ENCODE data around the gene WDFY4. TPM values are rescaled to one million over a fixed set of nuclear protein-coding genes. Genes with fewer than 3 reads are reported as not detected.
"Not testable (repeated sequence)": the region's sequence is repeated elsewhere in the genome, so short reads cannot be mapped to it uniquely, and the experiment has no call there.

Gene WDFY4
- total and polyA plus RNA-seq, 8 donors: 0.15 to 8.0 (median 2.7) TPM

GRCh38 chr10:48638158-48638557, 46.5 kb upstream of the WDFY4 start:
- no peak for TF ChIP-seq POLR2AphosphoS5 (IDR thresholded peaks at IDR 0.05)
- TF ChIP-seq POLR2A (IDR thresholded peaks at IDR 0.05): no peak
- TF ChIP-seq, protein P1, sequence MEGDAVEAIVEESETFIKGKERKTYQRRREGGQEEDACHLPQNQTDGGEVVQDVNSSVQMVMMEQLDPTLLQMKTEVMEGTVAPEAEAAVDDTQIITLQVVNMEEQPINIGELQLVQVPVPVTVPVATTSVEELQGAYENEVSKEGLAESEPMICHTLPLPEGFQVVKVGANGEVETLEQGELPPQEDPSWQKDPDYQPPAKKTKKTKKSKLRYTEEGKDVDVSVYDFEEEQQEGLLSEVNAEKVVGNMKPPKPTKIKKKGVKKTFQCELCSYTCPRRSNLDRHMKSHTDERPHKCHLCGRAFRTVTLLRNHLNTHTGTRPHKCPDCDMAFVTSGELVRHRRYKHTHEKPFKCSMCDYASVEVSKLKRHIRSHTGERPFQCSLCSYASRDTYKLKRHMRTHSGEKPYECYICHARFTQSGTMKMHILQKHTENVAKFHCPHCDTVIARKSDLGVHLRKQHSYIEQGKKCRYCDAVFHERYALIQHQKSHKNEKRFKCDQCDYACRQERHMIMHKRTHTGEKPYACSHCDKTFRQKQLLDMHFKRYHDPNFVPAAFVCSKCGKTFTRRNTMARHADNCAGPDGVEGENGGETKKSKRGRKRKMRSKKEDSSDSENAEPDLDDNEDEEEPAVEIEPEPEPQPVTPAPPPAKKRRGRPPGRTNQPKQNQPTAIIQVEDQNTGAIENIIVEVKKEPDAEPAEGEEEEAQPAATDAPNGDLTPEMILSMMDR (IDR thresholded peaks at IDR 0.05): no peak
- no peak for TF ChIP-seq EP300 (IDR thresholded peaks at IDR 0.05)
- no peak for DNase-seq
- H3K4me3 ChIP-seq: no peak overlapping the region
- intact Hi-C loops (cut with DNase I; ENCODE audit: low total_unique reads): no loop called here
- peaks cover 0 to 18% (median 6%) of the 10 kb centered on the region in 4 donors for H3K9me3 ChIP-seq
- peaks cover 0 to 19% (median 0%) of the 10 kb centered on the region in 3 donors for H3K27me3 ChIP-seq
- H3K4me1 ChIP-seq: peaks cover 0 to 17% (median 0%) of the 10 kb centered on the region in 4 donors
- no peak overlapping the region for H3K27ac ChIP-seq
- 82 to 87% (median 85%) methylated on average over 4 of the region's 4 CpGs for WGBS, 5 donors
- H3K36me3 ChIP-seq: no peaks in the 10 kb centered on the region

GRCh38 chr10:48638739-48639527, 45.7 kb upstream of the WDFY4 start:
- H3K27ac ChIP-seq: no peak overlapping the region
- no peak for DNase-seq
- TF ChIP-seq EP300 (IDR thresholded peaks at IDR 0.05) (no peak), POLR2AphosphoS5 (IDR thresholded peaks at IDR 0.05) (no peak), POLR2A (IDR thresholded peaks at IDR 0.05) (no peak)
- TF ChIP-seq, protein P1 (IDR thresholded peaks at IDR 0.05): no peak
- H3K36me3 ChIP-seq: no peaks in the 10 kb centered on the region
- H3K4me3 ChIP-seq: no peak overlapping the region
- peaks cover 0 to 19% (median 0%) of the 10 kb centered on the region in 3 donors for H3K27me3 ChIP-seq
- WGBS, 5 donors: 76 to 81% (median 79%) methylated on average over 4 of the region's 4 CpGs
- H3K4me1 ChIP-seq: peaks cover 0 to 14% (median 0%) of the 10 kb centered on the region in 4 donors
- intact Hi-C loops (cut with DNase I; ENCODE audit: low total_unique reads): no loop called here
- peaks cover 0 to 20% (median 6%) of the 10 kb centered on the region in 4 donors for H3K9me3 ChIP-seq

DNA sequence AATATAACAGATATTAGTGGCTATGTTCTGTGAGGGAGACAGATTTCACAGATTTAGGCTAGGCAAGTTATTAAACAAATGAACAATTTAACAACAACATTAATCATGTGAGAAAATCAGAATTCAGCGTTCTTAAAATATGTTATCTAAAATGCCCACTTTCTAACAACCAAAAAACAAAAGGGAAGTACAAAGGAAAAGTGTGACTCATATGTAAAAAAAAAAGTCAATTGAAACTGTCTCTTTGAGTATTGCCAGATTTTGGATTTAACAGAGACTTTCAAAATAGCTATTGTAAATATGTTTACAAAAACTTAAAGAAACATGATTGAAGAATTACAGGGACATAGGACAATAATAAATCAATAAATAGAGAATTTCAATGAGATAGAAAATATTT, 45.0 kb upstream of the WDFY4 start:
- no peak overlapping the region for H3K4me3 ChIP-seq
- peaks cover 0 to 20% (median 6%) of the 10 kb centered on the region in 4 donors for H3K9me3 ChIP-seq
- 29 to 61% (median 44%) methylated on average over 1 of the region's 1 CpG for WGBS, 5 donors
- DNase-seq: no peak
- peaks cover 0 to 19% (median 0%) of the 10 kb centered on the region in 3 donors for H3K27me3 ChIP-seq
- TF ChIP-seq POLR2AphosphoS5 (IDR thresholded peaks at IDR 0.05): no peak
- TF ChIP-seq, protein P1 (IDR thresholded peaks at IDR 0.05): no peak
- no peak for TF ChIP-seq POLR2A (IDR thresholded peaks at IDR 0.05)
- no peak for TF ChIP-seq EP300 (IDR thresholded peaks at IDR 0.05)
- H3K27ac ChIP-seq: no peak overlapping the region
- intact Hi-C loops (cut with DNase I; ENCODE audit: low total_unique reads): no loop called here
- peaks cover 0 to 8% (median 0%) of the 10 kb centered on the region in 4 donors for H3K4me1 ChIP-seq
- no peaks in the 10 kb centered on the region for H3K36me3 ChIP-seq

GRCh38 chr10:48640326-48640725, 44.3 kb upstream of the WDFY4 start:
- Histone ChIP-seq H3K27ac (no peak overlapping the region), H3K36me3 (no peaks in the 10 kb centered on the region), H3K4me3 (no peak overlapping the region), H3K9me3 (peaks cover 0 to 20% (median 6%) of the 10 kb centered on the region in 4 donors), H3K4me1 (peaks cover 0 to 2% (median 0%) of the 10 kb centered on the region in 4 donors), H3K27me3 (peaks cover 0 to 19% (median 0%) of the 10 kb centered on the region in 3 donors)
- WGBS, 5 donors: 67 to 86% (median 69%) methylated on average over 1 of the region's 1 CpG
- DNase-seq: no peak
- intact Hi-C loops (cut with DNase I; ENCODE audit: low total_unique reads): no loop called here
- TF ChIP-seq POLR2AphosphoS5 (IDR thresholded peaks at IDR 0.05) (no peak), POLR2A (IDR thresholded peaks at IDR 0.05) (no peak), EP300 (IDR thresholded peaks at IDR 0.05) (no peak)
- TF ChIP-seq, protein P1 (IDR thresholded peaks at IDR 0.05): no peak

DNA sequence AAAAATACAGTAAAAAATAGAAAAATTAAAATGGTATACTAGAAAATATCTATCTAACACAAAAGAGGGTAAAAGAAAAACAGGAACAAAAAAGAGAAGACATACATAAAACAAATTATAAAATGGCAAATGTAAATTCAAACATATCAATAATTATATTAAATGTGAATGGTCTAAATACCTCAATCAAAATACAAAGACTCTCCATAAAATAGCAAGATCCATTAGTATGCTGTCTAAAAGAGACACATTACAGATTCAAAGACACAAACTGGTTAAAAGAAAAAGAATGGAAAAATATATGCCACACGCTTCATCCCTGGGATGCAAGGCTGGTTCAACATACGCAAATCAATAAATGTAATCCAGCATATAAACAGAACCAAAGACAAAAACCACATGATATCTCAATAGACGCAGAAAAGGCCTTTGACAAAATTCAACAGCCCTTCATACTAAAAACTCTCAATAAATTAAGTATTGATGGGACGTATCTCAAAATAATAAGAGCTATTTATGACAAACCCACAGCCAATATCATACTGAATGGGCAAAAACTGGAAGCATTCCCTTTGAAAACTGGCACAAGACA, 43.5 kb upstream of the WDFY4 start:
- H3K36me3 ChIP-seq; DNase-seq; H3K27ac ChIP-seq; intact Hi-C loops (cut with DNase I; ENCODE audit: low total_unique reads); H3K4me1 ChIP-seq; H3K27me3 ChIP-seq; H3K4me3 ChIP-seq: not testable (repeated sequence)
- H3K9me3 ChIP-seq: peaks cover 0 to 20% (median 6%) of the 10 kb centered on the region in 4 donors
- WGBS, 5 donors: 93 to 97% (median 95%) methylated on average over 4 of the region's 4 CpGs
